Stomach (tissue), 9 donors: ENCODE data around the gene STIM1. TPM values are rescaled to one million over a fixed set of nuclear protein-coding genes. Genes with fewer than 3 reads are reported as not detected.
A peak's percentile ranks its signal among the peaks of the same experiment; 100 is the strongest.

Source experiments
- DNase-seq, 2 donors: peaks; one replicate each; pipeline versions ENCODE4 v3.0.0 to v3.0.0-alpha.2; 2013 to 2019
- H3K27ac ChIP-seq, 5 donors: fragments of 200-600 bp in 4 of 5; sonication (generic) in 4 of 5; one replicate each; pipeline ENCODE4 v1.5.1; 2013 to 2019; ENCODE audit warnings: mild to moderate bottlenecking in 1 of 5, moderate library complexity in 1 of 5
- H3K27me3 ChIP-seq, 3 donors: fragments of 200-600 bp; sonication (generic); one replicate each; pipeline ENCODE4 v1.5.1; 2017 to 2019; ENCODE audit warnings: mixed run types in 1 of 3
- H3K36me3 ChIP-seq, 4 donors: fragments of 200-600 bp; sonication (generic); 1 replicate in 3 of 4; 2 replicates in 1 of 4; pipeline ENCODE4 v1.5.1; 2016 to 2019
- H3K4me1 ChIP-seq, 4 donors: fragments of 200-600 bp; sonication (generic); one replicate each; pipeline ENCODE4 v1.5.1; 2016 to 2019
- H3K4me3 ChIP-seq, 4 donors: fragments of 200-600 bp; sonication (generic) in 3 of 4; one replicate each; pipeline ENCODE4 v1.5.1; 2016 to 2019; ENCODE audit warnings: mild to moderate bottlenecking in 1 of 4
- H3K9me3 ChIP-seq, 4 donors: fragments of 200-600 bp; sonication (generic); one replicate each; pipeline ENCODE4 v1.5.1; 2016 to 2019
- EP300 ChIP-seq: sonication (generic); formaldehyde crosslinking; IDR thresholded peaks from one replicate; pipeline ENCODE4 v1.6.1; 2017; ENCODE audit warnings: antibody characterized with exemption
- POLR2A ChIP-seq, 4 donors: fragments of 450-650 bp; IDR thresholded peaks; one replicate each; pipeline ENCODE4 v1.6.1; 2016; ENCODE audit warnings: antibody characterized with exemption in 4 of 4, control low read depth in 2 of 4, mild to moderate bottlenecking in 1 of 4, moderate library complexity in 1 of 4
- POLR2AphosphoS5 ChIP-seq, 3 donors: sonication (generic); formaldehyde crosslinking; IDR thresholded peaks; one replicate each; pipeline ENCODE4 v1.6.1; 2016; ENCODE audit warnings: antibody characterized with exemption in 3 of 3
- WGBS, 5 donors: extraction: QIAGEN DNeasy Blood & Tissue Kit in 3 of 5; methylation state at CpG; one replicate each; pipeline versions ENCODE4 v1.1.5 to v1.1.7; 2013 to 2018; 5-methylcytosine and 5-hydroxymethylcytosine counted together
- intact Hi-C: fragments of 100-400 bp; cut with DNase I; formaldehyde crosslinking; loops from one replicate; pipeline ENCODE4 v1.15.1; 2023; ENCODE audit warnings: low total_unique reads
- polyA plus RNA-seq, 3 donors: library from polyadenylated mRNA; stranded (reverse); fragments of 200-250 nt; gene quantifications; one replicate each; pipeline ENCODE4 v1.2.3, GENCODE V29; 2013
- total RNA-seq, 5 donors: library from RNA; depleted of rRNA; stranded (reverse); fragments of >200 nt; gene quantifications; one replicate each; pipeline versions ENCODE4 v1.1.0 to v1.2.3, GENCODE V29; 2014 to 2016
- TF ChIP-seq, protein P1 (sequence below), 7 experiments: fragments of 450-650 bp in 4 of 7; fragments of 200-600 bp in 3 of 7; sonication (generic) in 3 of 7; IDR thresholded peaks; one replicate each; pipeline ENCODE4 v1.5.1; 2016 to 2019; ENCODE audit warnings: antibody characterized with exemption in 7 of 7, control low read depth in 2 of 7, mild to moderate bottlenecking in 1 of 7
- donor health status: healthy with polysubstance abuse.
- donor health status: Bipolar disorder and iron deficiency.
- donor health status: healthy.

STIM1 gene
- total and polyA plus RNA-seq, 8 donors, result 8.7 to 70.7 (median 34.3) TPM

DNA sequence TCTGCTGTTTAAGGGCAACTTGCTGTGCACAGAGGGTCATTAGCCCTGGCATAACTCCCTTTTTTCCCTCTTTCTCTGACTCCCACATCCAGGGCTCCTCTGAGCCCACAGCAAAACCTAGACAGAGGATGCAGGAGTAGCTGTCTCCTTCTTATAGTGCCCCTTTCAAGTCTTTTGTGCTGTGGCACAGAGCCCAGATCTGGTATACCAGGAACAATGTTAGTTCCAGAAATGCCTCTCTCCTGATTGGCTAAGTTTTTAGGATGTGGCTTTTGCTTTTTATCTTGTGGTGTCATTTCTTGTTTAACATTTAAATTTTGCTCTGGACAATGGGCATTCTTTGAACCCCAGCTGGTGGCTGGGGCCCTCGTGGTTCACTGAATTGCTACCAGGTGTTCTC is 213.5 kb downstream of the STIM1 start:
- peaks cover 0 to 14% (median 6%) of the 10 kb centered on the region in 4 donors for H3K36me3 ChIP-seq
- H3K4me3 ChIP-seq, result no peak overlapping the region
- no peak overlapping the region for H3K27ac ChIP-seq
- TF ChIP-seq EP300 (no peak), POLR2AphosphoS5 (IDR thresholded peaks at IDR 0.05) (no peak)
- TF ChIP-seq, protein P1, sequence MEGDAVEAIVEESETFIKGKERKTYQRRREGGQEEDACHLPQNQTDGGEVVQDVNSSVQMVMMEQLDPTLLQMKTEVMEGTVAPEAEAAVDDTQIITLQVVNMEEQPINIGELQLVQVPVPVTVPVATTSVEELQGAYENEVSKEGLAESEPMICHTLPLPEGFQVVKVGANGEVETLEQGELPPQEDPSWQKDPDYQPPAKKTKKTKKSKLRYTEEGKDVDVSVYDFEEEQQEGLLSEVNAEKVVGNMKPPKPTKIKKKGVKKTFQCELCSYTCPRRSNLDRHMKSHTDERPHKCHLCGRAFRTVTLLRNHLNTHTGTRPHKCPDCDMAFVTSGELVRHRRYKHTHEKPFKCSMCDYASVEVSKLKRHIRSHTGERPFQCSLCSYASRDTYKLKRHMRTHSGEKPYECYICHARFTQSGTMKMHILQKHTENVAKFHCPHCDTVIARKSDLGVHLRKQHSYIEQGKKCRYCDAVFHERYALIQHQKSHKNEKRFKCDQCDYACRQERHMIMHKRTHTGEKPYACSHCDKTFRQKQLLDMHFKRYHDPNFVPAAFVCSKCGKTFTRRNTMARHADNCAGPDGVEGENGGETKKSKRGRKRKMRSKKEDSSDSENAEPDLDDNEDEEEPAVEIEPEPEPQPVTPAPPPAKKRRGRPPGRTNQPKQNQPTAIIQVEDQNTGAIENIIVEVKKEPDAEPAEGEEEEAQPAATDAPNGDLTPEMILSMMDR (IDR thresholded peaks at IDR 0.05), result no peak
- H3K9me3 ChIP-seq, result no peaks in the 10 kb centered on the region
- no peak for DNase-seq
- H3K27me3 ChIP-seq, result no peaks in the 10 kb centered on the region
- H3K4me1 ChIP-seq, result peaks cover 0 to 71% (median 34%) of the 10 kb centered on the region in 4 donors
- intact Hi-C loops, result no loop called here
- 46 to 69% (median 66%) methylated on average over 1 of the region's 1 CpG for WGBS, 5 donors

DNA sequence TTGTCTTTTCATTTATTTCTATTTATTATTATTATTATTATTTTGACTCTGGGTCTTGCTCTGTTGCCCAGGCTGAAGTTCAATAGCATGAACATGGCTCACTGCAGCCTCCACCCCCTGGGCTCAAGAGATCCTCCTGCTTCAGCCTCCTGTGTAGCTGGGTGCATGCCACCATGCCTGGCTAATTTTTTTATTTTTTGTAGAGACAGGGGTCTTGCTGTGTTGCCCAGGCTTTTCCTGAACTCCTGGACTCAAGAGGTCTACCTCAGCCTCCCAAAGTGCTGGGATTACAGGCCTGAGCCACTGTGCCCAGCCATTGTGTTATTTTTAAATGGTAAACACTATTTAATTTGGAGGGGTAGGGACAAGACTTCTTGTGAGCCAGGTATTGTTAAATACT is 215.9 kb downstream of the STIM1 start:
- H3K27ac ChIP-seq, result peak overlapping the region in 1 of 5 donors; percentile 16
- H3K4me3 ChIP-seq, result no peak overlapping the region
- no peaks in the 10 kb centered on the region for H3K27me3 ChIP-seq
- H3K4me1 ChIP-seq, result peaks cover 0 to 48% (median 23%) of the 10 kb centered on the region in 4 donors
- intact Hi-C loops, result loop anchor here (5.0 kb wide), 1 partner anchor 219 kb away; no protein-coding TSS in a partner anchor
- H3K36me3 ChIP-seq, result peaks cover 0 to 27% (median 21%) of the 10 kb centered on the region in 4 donors
- H3K9me3 ChIP-seq, result no peaks in the 10 kb centered on the region
- DNase-seq, result no peak
- TF ChIP-seq POLR2A (IDR thresholded peaks at IDR 0.05) (no peak), EP300 (no peak), POLR2AphosphoS5 (IDR thresholded peaks at IDR 0.05) (no peak)
- TF ChIP-seq, protein P1 (IDR thresholded peaks at IDR 0.05), result no peak

DNA sequence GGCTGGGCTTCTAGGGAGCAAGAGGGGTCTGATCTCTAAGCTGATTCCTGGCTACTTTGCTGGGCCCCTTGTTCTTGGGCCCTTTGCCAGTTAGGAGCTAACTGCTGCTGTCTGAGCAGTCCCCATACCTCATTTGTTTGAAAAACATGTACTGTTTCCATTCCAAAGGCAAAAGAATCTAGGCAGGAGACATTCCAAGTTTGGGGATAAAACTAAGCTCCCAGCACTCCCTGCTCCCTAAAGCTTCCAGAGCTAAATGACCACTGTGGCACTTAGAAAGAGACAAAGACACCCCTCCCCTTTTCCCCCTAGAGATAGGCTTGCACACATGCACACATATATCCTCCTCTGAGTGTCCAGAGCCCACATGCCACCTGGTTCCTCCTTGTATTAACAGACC is 216.4 kb downstream of the STIM1 start:
- peak in 1 of 2 donors; percentile 35 for DNase-seq

DNA sequence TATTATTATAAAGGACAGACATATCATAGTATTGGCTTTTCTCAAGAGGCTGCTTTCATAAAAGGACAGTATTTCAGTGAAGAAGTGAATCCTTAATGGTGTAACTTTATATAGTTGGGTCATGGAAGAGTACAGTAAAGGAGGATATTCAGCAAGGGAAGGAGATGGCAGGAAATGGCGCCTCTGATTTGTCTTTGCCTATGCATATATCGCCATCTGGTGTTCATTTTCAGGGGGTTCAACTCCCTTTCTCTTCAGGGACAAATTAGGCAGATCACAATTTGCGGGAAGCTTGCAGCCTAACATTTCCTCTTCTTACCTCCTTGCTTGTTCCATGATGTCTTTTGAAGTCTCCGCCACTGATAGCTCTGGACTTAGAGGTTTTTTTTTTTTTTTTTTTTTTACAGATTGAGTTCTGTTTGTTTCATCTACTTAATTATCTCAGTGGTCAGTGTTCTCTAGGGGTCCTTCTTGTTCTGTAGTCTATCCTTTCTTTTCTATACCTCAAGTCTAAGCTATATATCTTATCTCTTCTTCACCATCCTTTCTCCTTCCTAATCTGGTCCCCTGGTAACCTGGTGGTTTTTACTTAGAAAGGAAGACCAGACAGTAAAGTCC is 217.3 kb downstream of the STIM1 start:
- TF ChIP-seq POLR2AphosphoS5 (IDR thresholded peaks at IDR 0.05) (peak in 1 of 3 donors; percentile 84), EP300 (no peak), POLR2A (IDR thresholded peaks at IDR 0.05) (no peak)
- TF ChIP-seq, protein P1 (IDR thresholded peaks at IDR 0.05), result peak in 5 of 7 experiments; percentile 57 to 93 (median 82)
- DNase-seq, result peak; percentile 58 to 93
- H3K27ac ChIP-seq, result peak overlapping the region in 1 of 5 donors; percentile 9
- no peaks in the 10 kb centered on the region for H3K27me3 ChIP-seq
- peaks cover 0 to 44% (median 21%) of the 10 kb centered on the region in 4 donors for H3K4me1 ChIP-seq
- H3K36me3 ChIP-seq, result peaks cover 0 to 27% (median 21%) of the 10 kb centered on the region in 4 donors
- intact Hi-C loops, result loop anchor here (5.0 kb wide), 1 partner anchor 220 kb away; no protein-coding TSS in a partner anchor
- 6 to 7% (median 6%) methylated on average over 4 of the region's 4 CpGs for WGBS, 5 donors
- H3K9me3 ChIP-seq, result no peaks in the 10 kb centered on the region
- H3K4me3 ChIP-seq, result no peak overlapping the region

More for the DNA sequence above, 216.4 kb downstream of the STIM1 start:
- TF ChIP-seq POLR2A (IDR thresholded peaks at IDR 0.05), result no peak
- TF ChIP-seq POLR2AphosphoS5 (IDR thresholded peaks at IDR 0.05), result no peak
- TF ChIP-seq, protein P1 (IDR thresholded peaks at IDR 0.05), result no peak
- no peak for TF ChIP-seq EP300
- Histone ChIP-seq H3K4me1 (peaks cover 0 to 44% (median 21%) of the 10 kb centered on the region in 4 donors), H3K9me3 (no peaks in the 10 kb centered on the region), H3K4me3 (no peak overlapping the region), H3K27me3 (no peaks in the 10 kb centered on the region), H3K36me3 (peaks cover 0 to 27% (median 21%) of the 10 kb centered on the region in 4 donors), H3K27ac (peak overlapping the region in 2 of 5 donors; percentile 9 to 28)
- intact Hi-C loops, result loop anchor here (5.0 kb wide), 1 partner anchor 220 kb away; no protein-coding TSS in a partner anchor
